Epithelial cell of proximal tubule (primary cell): ENCODE measurements around the gene SLAIN1. TPM values are rescaled to one million over a fixed set of nuclear protein-coding genes. Genes with fewer than 3 reads are reported as not detected.

ENCODE experiments used
- DNase-seq: peaks from one replicate; pipeline ENCODE4 v3.0.0-alpha.2; 2011; ENCODE audit warnings: low read depth
- H3K4me3 ChIP-seq: 2 replicates; pipeline ENCODE4 v1.5.1; 2011; ENCODE audit warnings: low read depth, mild to moderate bottlenecking, low read length
- total RNA-seq: library from RNA; depleted of rRNA; stranded (reverse); fragments of >200 nt; gene quantifications from 2 replicates; pipeline ENCODE4 v1.2.3, GENCODE V29; 2015
- TF ChIP-seq, protein P1 (sequence below): conservative IDR thresholded peaks from 2 replicates; pipeline ENCODE4 v1.5.1; 2012; ENCODE audit warnings: low read depth, mild to moderate bottlenecking, low read length

Gene SLAIN1
- total RNA-seq, 1 donor from 2014 or later: 16.8 TPM

- no peak for DNase-seq
- TF ChIP-seq, protein P1, sequence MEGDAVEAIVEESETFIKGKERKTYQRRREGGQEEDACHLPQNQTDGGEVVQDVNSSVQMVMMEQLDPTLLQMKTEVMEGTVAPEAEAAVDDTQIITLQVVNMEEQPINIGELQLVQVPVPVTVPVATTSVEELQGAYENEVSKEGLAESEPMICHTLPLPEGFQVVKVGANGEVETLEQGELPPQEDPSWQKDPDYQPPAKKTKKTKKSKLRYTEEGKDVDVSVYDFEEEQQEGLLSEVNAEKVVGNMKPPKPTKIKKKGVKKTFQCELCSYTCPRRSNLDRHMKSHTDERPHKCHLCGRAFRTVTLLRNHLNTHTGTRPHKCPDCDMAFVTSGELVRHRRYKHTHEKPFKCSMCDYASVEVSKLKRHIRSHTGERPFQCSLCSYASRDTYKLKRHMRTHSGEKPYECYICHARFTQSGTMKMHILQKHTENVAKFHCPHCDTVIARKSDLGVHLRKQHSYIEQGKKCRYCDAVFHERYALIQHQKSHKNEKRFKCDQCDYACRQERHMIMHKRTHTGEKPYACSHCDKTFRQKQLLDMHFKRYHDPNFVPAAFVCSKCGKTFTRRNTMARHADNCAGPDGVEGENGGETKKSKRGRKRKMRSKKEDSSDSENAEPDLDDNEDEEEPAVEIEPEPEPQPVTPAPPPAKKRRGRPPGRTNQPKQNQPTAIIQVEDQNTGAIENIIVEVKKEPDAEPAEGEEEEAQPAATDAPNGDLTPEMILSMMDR: no peak
- no peak overlapping the region for H3K4me3 ChIP-seq
Measured at GRCh38 chr13:77678691-77679235, 18.7 kb upstream of the SLAIN1 start.

DNA sequence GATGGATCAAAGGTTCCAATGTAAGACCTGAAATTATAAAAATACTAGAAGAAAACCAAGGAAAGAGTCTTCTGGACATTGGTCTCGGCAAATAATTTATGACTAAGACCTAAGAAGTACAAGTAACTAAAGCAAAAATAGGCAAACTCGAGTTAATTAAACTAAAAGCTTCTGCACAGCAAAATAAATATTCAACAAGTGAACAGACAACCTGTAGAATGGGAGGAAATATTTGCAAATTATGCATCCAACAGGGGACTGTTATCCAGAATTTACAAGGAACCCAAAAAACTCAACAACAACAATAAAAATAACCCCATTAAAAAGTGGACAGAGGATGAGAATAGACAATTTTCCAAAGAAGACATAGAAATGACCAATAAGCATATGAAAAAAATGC, 9.7 kb upstream of the SLAIN1 start:
- no peak for DNase-seq
- TF ChIP-seq, protein P1: no peak
- H3K4me3 ChIP-seq: no peak overlapping the region

DNA sequence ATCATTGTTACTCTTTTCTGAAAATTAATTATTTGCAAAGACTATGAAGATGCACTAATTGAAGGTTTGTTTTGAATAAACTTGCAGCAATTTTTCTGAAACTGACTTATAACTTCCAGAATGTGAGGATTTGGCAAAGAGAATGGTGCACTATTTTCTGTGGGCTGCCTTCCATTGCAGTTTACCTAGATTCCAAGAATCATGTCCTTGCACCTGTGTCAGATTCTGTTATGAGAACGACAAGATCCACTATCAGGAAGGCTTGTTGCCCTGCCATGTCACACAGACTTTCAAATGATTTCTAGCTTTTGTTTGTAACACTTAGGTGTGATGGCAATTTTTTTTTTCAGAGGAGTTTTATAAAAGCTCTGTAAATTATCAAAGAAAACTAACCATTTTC, 5.6 kb upstream of the SLAIN1 start:
- no peak for DNase-seq
- TF ChIP-seq, protein P1: no peak

DNA sequence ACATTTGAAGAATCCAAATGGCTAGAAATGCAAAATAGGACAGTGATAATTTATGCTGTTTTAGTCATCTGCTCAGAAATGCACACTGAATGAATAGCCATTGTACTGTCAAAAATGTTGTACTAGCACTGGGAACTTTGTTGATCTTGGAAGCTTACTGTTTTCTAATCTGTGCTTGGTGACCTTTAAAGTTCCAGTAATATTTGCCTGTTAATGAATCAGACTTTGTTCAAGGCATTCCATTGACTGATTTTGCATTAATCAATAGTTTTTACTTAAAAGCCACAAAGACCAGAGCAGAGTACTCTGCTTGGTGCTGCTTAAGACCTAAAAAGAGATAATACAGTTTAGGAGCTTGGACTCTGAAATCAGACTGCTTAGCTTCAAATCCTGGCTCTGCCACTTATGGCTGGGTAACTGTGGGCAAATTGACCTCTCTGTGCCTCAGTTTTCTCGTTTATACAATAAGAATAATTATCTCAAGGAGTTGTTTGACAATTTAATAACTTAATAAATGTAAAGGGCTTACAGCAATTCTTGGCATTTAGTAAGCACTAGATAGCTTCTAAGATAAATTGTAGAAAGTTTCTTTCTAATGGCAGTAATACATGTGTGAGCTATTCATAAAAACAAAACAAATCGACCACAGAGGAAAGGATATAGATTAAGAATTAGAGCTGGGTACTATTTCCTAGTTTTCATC, 4.6 kb upstream of the SLAIN1 start:
- TF ChIP-seq, protein P1: no peak
- peak; percentile 16 for DNase-seq
- no peak overlapping the region for H3K4me3 ChIP-seq

More for the DNA sequence above, 5.6 kb upstream of the SLAIN1 start:
- H3K4me3 ChIP-seq: no peak overlapping the region

- no peak for DNase-seq
- no peak overlapping the region for H3K4me3 ChIP-seq
- TF ChIP-seq, protein P1: no peak
Measured at GRCh38 chr13:77693449-77693940, 4.0 kb upstream of the SLAIN1 start.

DNA sequence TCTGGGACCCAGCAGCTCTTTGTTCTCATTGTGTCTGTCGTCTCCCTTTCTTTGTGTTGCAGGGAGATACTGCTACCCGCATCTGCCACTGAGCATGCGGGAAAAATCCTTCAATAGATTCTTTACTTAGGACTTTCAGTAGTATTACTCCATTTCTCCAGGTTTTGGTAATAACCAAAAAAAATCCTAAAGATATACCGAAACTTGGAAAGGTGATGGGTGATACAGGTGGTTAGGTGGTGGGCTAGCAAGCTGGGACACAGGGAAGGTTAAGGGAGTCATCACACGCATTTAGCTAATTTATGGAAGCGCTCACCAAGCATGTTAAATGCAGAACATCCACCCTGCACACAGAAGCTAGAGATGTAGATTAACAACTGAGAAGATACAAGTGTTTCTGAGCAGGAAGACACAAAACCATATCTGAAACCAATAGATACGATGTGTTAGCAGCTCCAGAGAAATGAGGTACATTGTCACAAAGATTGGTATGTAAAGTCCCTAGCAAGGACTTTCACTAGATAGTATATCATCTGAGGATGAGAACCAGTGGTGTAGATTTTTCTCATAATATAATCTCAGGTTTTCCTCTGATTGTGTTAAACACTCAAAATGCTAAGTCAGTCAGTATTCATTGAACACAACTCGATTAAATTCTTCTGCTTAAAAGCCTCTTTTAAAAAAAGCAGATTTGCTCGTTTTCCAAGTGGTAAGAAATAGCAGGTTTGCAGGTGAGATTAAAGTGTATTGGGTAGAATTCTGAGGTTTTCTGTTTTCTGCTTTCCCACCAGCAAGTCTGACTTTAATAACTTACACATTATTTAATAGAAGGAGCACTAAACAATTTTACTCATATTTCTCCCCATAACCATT, 1.2 kb upstream of the SLAIN1 start:
- TF ChIP-seq, protein P1: no peak
- no peak for DNase-seq
- no peak overlapping the region for H3K4me3 ChIP-seq
